ENCODE measurements around the gene CHCT1.

DNA sequence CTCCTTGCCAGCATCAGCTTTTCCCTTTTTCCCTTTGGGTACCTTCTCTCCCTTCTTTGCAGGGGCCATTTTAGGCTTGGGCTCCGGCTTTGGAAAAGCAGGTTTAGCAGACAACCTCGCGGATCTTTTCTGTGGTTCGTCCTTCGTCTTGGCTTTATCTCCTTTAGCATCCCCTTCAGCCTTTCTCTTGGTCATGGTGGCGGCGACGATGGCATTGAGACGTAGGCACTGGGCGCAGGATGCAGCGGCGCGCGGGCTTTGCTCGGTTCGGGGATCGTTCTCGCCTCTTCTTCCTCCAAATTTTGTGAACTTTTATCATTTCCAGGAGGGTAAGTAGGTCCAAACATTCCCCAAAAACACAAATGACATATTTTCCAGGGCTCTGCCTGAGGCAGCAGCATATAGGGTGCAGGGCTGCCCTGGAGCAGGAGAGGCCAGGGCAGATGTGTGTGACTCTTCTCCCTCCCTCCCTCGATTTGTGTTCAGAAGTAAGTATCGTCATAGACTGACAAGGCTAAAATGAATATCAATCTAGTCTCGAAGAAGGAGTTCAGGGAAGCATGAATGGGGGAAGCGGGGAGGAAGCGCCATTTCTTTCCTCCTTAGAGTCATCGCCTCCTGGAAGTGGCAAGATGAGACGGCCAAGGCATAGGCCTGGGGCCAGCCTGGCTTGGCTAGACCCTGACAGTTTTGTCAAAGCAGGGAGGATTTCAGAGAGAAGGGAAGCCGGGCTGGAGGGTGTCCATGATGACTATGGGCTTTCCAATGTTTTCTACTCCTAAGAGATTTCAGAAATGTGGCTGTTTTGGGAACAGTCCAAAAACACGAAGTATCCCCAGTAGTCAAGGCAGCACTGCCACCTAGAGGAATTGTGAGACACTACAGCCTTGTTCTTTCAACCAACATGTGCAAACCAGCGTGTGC lies 13.2 kb downstream of the CHCT1 start:
- TF ChIP-seq, protein P1, sequence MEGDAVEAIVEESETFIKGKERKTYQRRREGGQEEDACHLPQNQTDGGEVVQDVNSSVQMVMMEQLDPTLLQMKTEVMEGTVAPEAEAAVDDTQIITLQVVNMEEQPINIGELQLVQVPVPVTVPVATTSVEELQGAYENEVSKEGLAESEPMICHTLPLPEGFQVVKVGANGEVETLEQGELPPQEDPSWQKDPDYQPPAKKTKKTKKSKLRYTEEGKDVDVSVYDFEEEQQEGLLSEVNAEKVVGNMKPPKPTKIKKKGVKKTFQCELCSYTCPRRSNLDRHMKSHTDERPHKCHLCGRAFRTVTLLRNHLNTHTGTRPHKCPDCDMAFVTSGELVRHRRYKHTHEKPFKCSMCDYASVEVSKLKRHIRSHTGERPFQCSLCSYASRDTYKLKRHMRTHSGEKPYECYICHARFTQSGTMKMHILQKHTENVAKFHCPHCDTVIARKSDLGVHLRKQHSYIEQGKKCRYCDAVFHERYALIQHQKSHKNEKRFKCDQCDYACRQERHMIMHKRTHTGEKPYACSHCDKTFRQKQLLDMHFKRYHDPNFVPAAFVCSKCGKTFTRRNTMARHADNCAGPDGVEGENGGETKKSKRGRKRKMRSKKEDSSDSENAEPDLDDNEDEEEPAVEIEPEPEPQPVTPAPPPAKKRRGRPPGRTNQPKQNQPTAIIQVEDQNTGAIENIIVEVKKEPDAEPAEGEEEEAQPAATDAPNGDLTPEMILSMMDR (IDR thresholded peaks at IDR 0.05; ENCODE audit: low read depth, low read length) = peak; percentile 91
- no peak for TF ChIP-seq EZH2phosphoT487 (IDR thresholded peaks at IDR 0.05; ENCODE audit: low read depth)
